Tibial nerve (tissue), 3 donors: ENCODE data around the gene FCN1.

ENCODE experiments used
- CTCF ChIP-seq, 5 experiments: fragments of 200-600 bp in 3 of 5; fragments of 450-650 bp in 2 of 5; sonication (generic) in 3 of 5; IDR thresholded peaks; one replicate each; pipeline ENCODE4 v1.5.1; 2016 to 2019; ENCODE audit warnings: antibody characterized with exemption in 5 of 5, mild to moderate bottlenecking in 3 of 5, moderate library complexity in 2 of 5
- POLR2A ChIP-seq, 2 donors: fragments of 450-650 bp; IDR thresholded peaks; one replicate each; pipeline ENCODE4 v1.6.1; 2017; ENCODE audit warnings: antibody characterized with exemption in 2 of 2, mild to moderate bottlenecking in 2 of 2, moderate library complexity in 2 of 2

GRCh38 chr9:134887219-134887618 lies 30.5 kb downstream of the FCN1 start:
- TF ChIP-seq CTCF (IDR thresholded peaks at IDR 0.05): no peak
- no peak for TF ChIP-seq POLR2A (IDR thresholded peaks at IDR 0.05)
